K562 (cell line): Measurements from ENCODE around the gene THEM5. TPM values are rescaled to one million over a fixed set of nuclear protein-coding genes. Genes with fewer than 3 reads are reported as not detected.
A peak's percentile ranks its signal among the peaks of the same experiment; 100 is the strongest.

ENCODE experiments used
- ASH1L ChIP-seq: fragments of 450-650 bp; IDR thresholded peaks from 2 replicates; pipeline ENCODE4 v1.6.1; 2018; ENCODE audit warnings: borderline replicate concordance, mild to moderate bottlenecking, low read depth; ENCODE audit not compliant: partially characterized antibody
- OTX1 ChIP-seq: fragments of 450-650 bp; formaldehyde crosslinking; IDR thresholded peaks from 2 replicates; pipeline ENCODE4 v1.4.0; 2022; ENCODE audit warnings: mild to moderate bottlenecking
- polyA plus RNA-seq, 8 experiments: library from polyadenylated mRNA; depleted of rRNA in 4 of 8; stranded (reverse) in 5 of 8; unstranded in 3 of 8; fragments of >200 nt; fragmentation: Nextera tagmentation in 2 of 8; fragmentation: Illumina TruSeq in 1 of 8; extraction: Ambion mirVana in 2 of 8; extraction: Trizol in 1 of 8; gene quantifications; 2 replicates each; pipeline versions ENCODE4 v1.2.1 to v1.2.3, GENCODE V29; 2011 to 2014; ENCODE audit warnings: inconsistent platforms in 1 of 8, missing spikeins in 1 of 8
- total RNA-seq, 7 experiments: library from RNA; depleted of rRNA in 6 of 7; stranded (reverse); fragments of >200 nt in 6 of 7; fragmentation: Illumina TruSeq in 2 of 7; extraction: Trizol in 2 of 7; gene quantifications; 2 replicates each; pipeline versions ENCODE4 v1.2.1 to v1.2.3, GENCODE V29; 2011 to 2021; ENCODE audit warnings: low replicate concordance in 1 of 7
- TF ChIP-seq, protein P1 (sequence below): fragments of 450-650 bp; IDR thresholded peaks from 2 replicates; pipeline ENCODE4 v1.6.1; 2017; ENCODE audit warnings: antibody characterized with exemption, mild to moderate bottlenecking
- TF ChIP-seq, protein P2 (sequence below), 2 experiments: fragments of 450-650 bp in 1 of 2; sonication (generic) in 1 of 2; formaldehyde crosslinking in 1 of 2; IDR thresholded peaks; 2 replicates each; pipeline versions ENCODE4 v1.7.1 to v1.9.0; 2016 to 2022; ENCODE audit warnings: inconsistent platforms in 1 of 2, mild to moderate bottlenecking in 1 of 2, missing genetic modification reagents in 1 of 2
- TF ChIP-seq, protein P3 (sequence below), 2 experiments: fragments of 450-650 bp; IDR thresholded peaks; 2 replicates each; pipeline ENCODE4 v1.6.1; 2018; ENCODE audit warnings: mild to moderate bottlenecking in 2 of 2, low read depth in 1 of 2; ENCODE audit not compliant: partially characterized antibody in 2 of 2

Gene THEM5
- total and polyA plus RNA-seq, 9 of the 15 experiments (the other 6 are each of a cell fraction or from before 2014, with no cell fraction given) = not detected

DNA sequence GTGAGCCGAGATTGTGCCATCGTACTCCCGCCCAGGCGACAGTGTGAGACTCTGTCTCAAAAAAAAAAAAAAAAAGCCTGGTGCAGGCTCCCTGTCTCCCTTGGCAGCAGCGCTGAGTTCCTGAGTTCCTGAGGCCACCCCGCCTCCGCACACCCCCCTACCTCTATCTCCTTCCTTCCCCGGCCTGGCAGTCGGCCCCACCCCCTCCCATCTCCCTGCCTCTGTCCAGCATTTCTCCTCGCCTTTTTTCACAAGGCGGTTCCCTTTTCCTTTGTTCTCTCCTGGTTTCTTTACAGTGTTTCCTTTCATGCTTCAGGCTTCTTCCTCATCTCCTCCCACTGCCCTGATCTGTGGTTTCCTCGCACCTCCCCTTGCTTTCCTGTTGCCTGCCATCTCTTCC is 24.6 kb downstream of the THEM5 start (continued):
- TF ChIP-seq, protein P1, sequence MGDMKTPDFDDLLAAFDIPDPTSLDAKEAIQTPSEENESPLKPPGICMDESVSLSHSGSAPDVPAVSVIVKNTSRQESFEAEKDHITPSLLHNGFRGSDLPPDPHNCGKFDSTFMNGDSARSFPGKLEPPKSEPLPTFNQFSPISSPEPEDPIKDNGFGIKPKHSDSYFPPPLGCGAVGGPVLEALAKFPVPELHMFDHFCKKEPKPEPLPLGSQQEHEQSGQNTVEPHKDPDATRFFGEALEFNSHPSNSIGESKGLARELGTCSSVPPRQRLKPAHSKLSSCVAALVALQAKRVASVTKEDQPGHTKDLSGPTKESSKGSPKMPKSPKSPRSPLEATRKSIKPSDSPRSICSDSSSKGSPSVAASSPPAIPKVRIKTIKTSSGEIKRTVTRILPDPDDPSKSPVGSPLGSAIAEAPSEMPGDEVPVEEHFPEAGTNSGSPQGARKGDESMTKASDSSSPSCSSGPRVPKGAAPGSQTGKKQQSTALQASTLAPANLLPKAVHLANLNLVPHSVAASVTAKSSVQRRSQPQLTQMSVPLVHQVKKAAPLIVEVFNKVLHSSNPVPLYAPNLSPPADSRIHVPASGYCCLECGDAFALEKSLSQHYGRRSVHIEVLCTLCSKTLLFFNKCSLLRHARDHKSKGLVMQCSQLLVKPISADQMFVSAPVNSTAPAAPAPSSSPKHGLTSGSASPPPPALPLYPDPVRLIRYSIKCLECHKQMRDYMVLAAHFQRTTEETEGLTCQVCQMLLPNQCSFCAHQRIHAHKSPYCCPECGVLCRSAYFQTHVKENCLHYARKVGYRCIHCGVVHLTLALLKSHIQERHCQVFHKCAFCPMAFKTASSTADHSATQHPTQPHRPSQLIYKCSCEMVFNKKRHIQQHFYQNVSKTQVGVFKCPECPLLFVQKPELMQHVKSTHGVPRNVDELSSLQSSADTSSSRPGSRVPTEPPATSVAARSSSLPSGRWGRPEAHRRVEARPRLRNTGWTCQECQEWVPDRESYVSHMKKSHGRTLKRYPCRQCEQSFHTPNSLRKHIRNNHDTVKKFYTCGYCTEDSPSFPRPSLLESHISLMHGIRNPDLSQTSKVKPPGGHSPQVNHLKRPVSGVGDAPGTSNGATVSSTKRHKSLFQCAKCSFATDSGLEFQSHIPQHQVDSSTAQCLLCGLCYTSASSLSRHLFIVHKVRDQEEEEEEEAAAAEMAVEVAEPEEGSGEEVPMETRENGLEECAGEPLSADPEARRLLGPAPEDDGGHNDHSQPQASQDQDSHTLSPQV = no peak
- TF ChIP-seq, protein P2, sequence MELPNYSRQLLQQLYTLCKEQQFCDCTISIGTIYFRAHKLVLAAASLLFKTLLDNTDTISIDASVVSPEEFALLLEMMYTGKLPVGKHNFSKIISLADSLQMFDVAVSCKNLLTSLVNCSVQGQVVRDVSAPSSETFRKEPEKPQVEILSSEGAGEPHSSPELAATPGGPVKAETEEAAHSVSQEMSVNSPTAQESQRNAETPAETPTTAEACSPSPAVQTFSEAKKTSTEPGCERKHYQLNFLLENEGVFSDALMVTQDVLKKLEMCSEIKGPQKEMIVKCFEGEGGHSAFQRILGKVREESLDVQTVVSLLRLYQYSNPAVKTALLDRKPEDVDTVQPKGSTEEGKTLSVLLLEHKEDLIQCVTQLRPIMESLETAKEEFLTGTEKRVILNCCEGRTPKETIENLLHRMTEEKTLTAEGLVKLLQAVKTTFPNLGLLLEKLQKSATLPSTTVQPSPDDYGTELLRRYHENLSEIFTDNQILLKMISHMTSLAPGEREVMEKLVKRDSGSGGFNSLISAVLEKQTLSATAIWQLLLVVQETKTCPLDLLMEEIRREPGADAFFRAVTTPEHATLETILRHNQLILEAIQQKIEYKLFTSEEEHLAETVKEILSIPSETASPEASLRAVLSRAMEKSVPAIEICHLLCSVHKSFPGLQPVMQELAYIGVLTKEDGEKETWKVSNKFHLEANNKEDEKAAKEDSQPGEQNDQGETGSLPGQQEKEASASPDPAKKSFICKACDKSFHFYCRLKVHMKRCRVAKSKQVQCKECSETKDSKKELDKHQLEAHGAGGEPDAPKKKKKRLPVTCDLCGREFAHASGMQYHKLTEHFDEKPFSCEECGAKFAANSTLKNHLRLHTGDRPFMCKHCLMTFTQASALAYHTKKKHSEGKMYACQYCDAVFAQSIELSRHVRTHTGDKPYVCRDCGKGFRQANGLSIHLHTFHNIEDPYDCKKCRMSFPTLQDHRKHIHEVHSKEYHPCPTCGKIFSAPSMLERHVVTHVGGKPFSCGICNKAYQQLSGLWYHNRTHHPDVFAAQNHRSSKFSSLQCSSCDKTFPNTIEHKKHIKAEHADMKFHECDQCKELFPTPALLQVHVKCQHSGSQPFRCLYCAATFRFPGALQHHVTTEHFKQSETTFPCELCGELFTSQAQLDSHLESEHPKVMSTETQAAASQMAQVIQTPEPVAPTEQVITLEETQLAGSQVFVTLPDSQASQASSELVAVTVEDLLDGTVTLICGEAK (IDR thresholded peaks at IDR 0.05) = 0 out of 2 replicates have a peak, but pooled peaks have one; percentile 21
- TF ChIP-seq, protein P2 (CRISPR knock-in tag; IDR thresholded peaks at IDR 0.05) = no peak
- TF ChIP-seq, protein P3, sequence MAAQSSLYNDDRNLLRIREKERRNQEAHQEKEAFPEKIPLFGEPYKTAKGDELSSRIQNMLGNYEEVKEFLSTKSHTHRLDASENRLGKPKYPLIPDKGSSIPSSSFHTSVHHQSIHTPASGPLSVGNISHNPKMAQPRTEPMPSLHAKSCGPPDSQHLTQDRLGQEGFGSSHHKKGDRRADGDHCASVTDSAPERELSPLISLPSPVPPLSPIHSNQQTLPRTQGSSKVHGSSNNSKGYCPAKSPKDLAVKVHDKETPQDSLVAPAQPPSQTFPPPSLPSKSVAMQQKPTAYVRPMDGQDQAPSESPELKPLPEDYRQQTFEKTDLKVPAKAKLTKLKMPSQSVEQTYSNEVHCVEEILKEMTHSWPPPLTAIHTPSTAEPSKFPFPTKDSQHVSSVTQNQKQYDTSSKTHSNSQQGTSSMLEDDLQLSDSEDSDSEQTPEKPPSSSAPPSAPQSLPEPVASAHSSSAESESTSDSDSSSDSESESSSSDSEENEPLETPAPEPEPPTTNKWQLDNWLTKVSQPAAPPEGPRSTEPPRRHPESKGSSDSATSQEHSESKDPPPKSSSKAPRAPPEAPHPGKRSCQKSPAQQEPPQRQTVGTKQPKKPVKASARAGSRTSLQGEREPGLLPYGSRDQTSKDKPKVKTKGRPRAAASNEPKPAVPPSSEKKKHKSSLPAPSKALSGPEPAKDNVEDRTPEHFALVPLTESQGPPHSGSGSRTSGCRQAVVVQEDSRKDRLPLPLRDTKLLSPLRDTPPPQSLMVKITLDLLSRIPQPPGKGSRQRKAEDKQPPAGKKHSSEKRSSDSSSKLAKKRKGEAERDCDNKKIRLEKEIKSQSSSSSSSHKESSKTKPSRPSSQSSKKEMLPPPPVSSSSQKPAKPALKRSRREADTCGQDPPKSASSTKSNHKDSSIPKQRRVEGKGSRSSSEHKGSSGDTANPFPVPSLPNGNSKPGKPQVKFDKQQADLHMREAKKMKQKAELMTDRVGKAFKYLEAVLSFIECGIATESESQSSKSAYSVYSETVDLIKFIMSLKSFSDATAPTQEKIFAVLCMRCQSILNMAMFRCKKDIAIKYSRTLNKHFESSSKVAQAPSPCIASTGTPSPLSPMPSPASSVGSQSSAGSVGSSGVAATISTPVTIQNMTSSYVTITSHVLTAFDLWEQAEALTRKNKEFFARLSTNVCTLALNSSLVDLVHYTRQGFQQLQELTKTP (IDR thresholded peaks at IDR 0.05; ENCODE audit: low read depth in 1 of 2, partially characterized antibody in 2 of 2) = peak in 1 of 2 experiments; percentile 53
- TF ChIP-seq OTX1 (CRISPR knock-in tag) (0 out of 2 replicates have a peak, but pooled peaks have one; percentile 12), ASH1L (no peak)
